Endothelial cell of umbilical vein (primary cell): ENCODE data around the gene ABLIM2. TPM values are rescaled to one million over a fixed set of nuclear protein-coding genes. Genes with fewer than 3 reads are reported as not detected.

Source experiments
- BruUV-seq: library from RNA; stranded (reverse); fragments of 400-500 nt; replicated peaks from 2 replicates; lab custom pipeline; 2021; lab: Mats Ljungman, UMichigan
- CTCF ChIA-PET: fragments of 300-600, 350-600 bp; sonication (Branson Sonifier 250); formaldehyde crosslinking; loops from one replicate; lab custom pipeline; 2021; ENCODE audit warnings: antibody characterized with exemption, inconsistent platforms; lab: Charles Lee
- POLR2A ChIA-PET: fragments of 300-600, 350-600 bp; sonication (Branson Sonifier 250); formaldehyde crosslinking; loops from one replicate; lab custom pipeline; 2021; ENCODE audit warnings: antibody characterized with exemption, inconsistent platforms; lab: Charles Lee
- DNase-seq: peaks from one replicate; pipeline ENCODE4 v3.0.0-alpha.2; 2011; ENCODE audit warnings: low read depth, low spot score
- FAIRE-seq: peaks from 2 replicates; lab custom pipeline; 2011; peaks lifted over from hg19 to GRCh38; lab: Jason Lieb, UNC
- H2AFZ ChIP-seq: 2 replicates; pipeline ENCODE4 v1.6.0; 2012; ENCODE audit warnings: low read depth, low read length, control low read depth, inconsistent platforms
- H3K27ac ChIP-seq: 2 replicates; pipeline ENCODE4 v1.5.1; 2011; ENCODE audit warnings: low read depth, mild to moderate bottlenecking, control low read depth, low read length, moderate library complexity; ENCODE audit not compliant: insufficient read depth
- H3K27me3 ChIP-seq, 2 experiments: 2 replicates each; pipeline versions ENCODE4 v1.6.0 to v1.6.1; 2011; ENCODE audit warnings: low read length in 2 of 2, mixed read lengths in 1 of 2; ENCODE audit not compliant: control insufficient read depth in 2 of 2, insufficient read depth in 2 of 2
- H3K36me3 ChIP-seq, 2 experiments: 2 replicates in 1 of 2; 3 replicates in 1 of 2; pipeline ENCODE4 v1.5.1; 2011; ENCODE audit warnings: low read length in 2 of 2, mild to moderate bottlenecking in 1 of 2, moderate library complexity in 1 of 2; ENCODE audit not compliant: control insufficient read depth in 2 of 2, insufficient read depth in 2 of 2; ENCODE audit errors: extremely low read depth in 1 of 2
- H3K4me1 ChIP-seq: 3 replicates; pipeline ENCODE4 v1.5.1; 2011; ENCODE audit warnings: mild to moderate bottlenecking, low read length; ENCODE audit not compliant: control insufficient read depth, insufficient read depth; ENCODE audit errors: extremely low read depth
- H3K4me2 ChIP-seq: 2 replicates; pipeline ENCODE4 v1.6.1; 2011; ENCODE audit warnings: low read length, control low read depth, mixed read lengths; ENCODE audit not compliant: insufficient read depth
- H3K4me3 ChIP-seq, 3 experiments: fragments of 200-600 bp in 1 of 3; sonication (generic), shearing (Covaris generic) in 1 of 3; replicated peaks in 1 of 3; 2 replicates each; pipeline ENCODE4 v1.5.1; 2011 to 2016; ENCODE audit warnings: control low read depth in 3 of 3, low read length in 3 of 3, mild to moderate bottlenecking in 2 of 3, inconsistent platforms in 1 of 3, low read depth in 1 of 3, moderate library complexity in 1 of 3; ENCODE audit not compliant: insufficient read depth in 1 of 3
- H3K79me2 ChIP-seq: 2 replicates; pipeline ENCODE4 v1.6.0; 2012; ENCODE audit warnings: low read length, inconsistent platforms; ENCODE audit not compliant: control insufficient read depth, insufficient read depth
- H3K9ac ChIP-seq: replicated peaks from 2 replicates; pipeline ENCODE3; 2011; ENCODE audit warnings: low read length, control low read depth; ENCODE audit not compliant: insufficient read depth; ENCODE audit errors: extremely low read depth
- H3K9me1 ChIP-seq: replicated peaks from 3 replicates; pipeline ENCODE4 v1.6.0; 2011; ENCODE audit warnings: mild to moderate bottlenecking, low read length; ENCODE audit not compliant: control insufficient read depth, insufficient read depth; ENCODE audit errors: extremely low read depth
- H3K9me3 ChIP-seq: replicated peaks from 2 replicates; pipeline ENCODE4 v1.5.1; 2012; ENCODE audit warnings: low read length, inconsistent platforms; ENCODE audit not compliant: control insufficient read depth, insufficient read depth
- H4K20me1 ChIP-seq: replicated peaks from 2 replicates; pipeline ENCODE3; 2011; ENCODE audit warnings: mild to moderate bottlenecking, low read length; ENCODE audit not compliant: control insufficient read depth, insufficient read depth; ENCODE audit errors: extremely low read depth
- CTCF ChIP-seq, 2 donors: IDR thresholded peaks; 1 replicate in 1 of 2; 2 replicates in 1 of 2; pipeline ENCODE4 v1.5.1; 2011; ENCODE audit warnings: low read length in 2 of 2, mild to moderate bottlenecking in 2 of 2, moderate library complexity in 2 of 2, control low read depth in 1 of 2, inconsistent platforms in 1 of 2, low read depth in 1 of 2; ENCODE audit not compliant: insufficient read depth in 1 of 2; ENCODE audit errors: extremely low read depth in 1 of 2
- EZH2 ChIP-seq: IDR thresholded peaks from 2 replicates; pipeline ENCODE4 v1.6.1; 2012; ENCODE audit warnings: borderline replicate concordance, low read depth, mild to moderate bottlenecking, moderate library complexity, low read length, inconsistent platforms; ENCODE audit not compliant: severe bottlenecking
- FOS ChIP-seq: IDR thresholded peaks from 2 replicates; pipeline ENCODE4 v1.6.1; 2011; ENCODE audit warnings: mild to moderate bottlenecking, low read length, moderate library complexity, borderline replicate concordance; ENCODE audit not compliant: insufficient read depth
- GATA2 ChIP-seq: IDR thresholded peaks from 2 replicates; pipeline ENCODE4 v1.7.0; 2011; ENCODE audit warnings: low read depth, mild to moderate bottlenecking, moderate library complexity, mixed read lengths, low read length; ENCODE audit not compliant: insufficient read length, insufficient read depth
- JUN ChIP-seq: IDR thresholded peaks from 2 replicates; pipeline ENCODE4 v1.6.1; 2011; ENCODE audit warnings: borderline replicate concordance, low read depth; ENCODE audit not compliant: insufficient read length, insufficient read depth
- MAX ChIP-seq: IDR thresholded peaks from 2 replicates; pipeline ENCODE4 v1.6.1; 2011; ENCODE audit not compliant: insufficient read depth, insufficient read length
- MYC ChIP-seq: IDR thresholded peaks from one replicate; pipeline ENCODE4 v1.6.1; 2011; ENCODE audit warnings: mild to moderate bottlenecking, low read depth, low read length
- POLR2A ChIP-seq: IDR thresholded peaks from 2 replicates; pipeline ENCODE4 v1.6.1; 2012; ENCODE audit warnings: low read depth, mild to moderate bottlenecking, control low read depth, low read length
- POLR2AphosphoS5 ChIP-seq: IDR thresholded peaks from 2 replicates; pipeline ENCODE4 v1.6.1; 2012; ENCODE audit warnings: low read depth, mild to moderate bottlenecking, control low read depth, low read length, moderate library complexity; ENCODE audit not compliant: insufficient read depth
- dilution Hi-C: fragments of 300-500 bp; cut with MboI; formaldehyde crosslinking; loops from one replicate; pipeline ENCODE4 v1.15.0; 2019; ENCODE audit warnings: low sequenced_read_pairs; ENCODE audit not compliant: extremely low pct_ligation_motif_present
- intact Hi-C: fragments of 100-400 bp; cut with micrococcal nuclease; formaldehyde crosslinking; loops from one replicate; pipeline ENCODE4 v1.10.0; 2022
- polyA plus RNA-seq, 4 experiments: library from polyadenylated mRNA; depleted of rRNA in 3 of 4; stranded (reverse) in 3 of 4; unstranded in 1 of 4; fragments of >200 nt; gene quantifications; 2 replicates each; pipeline versions ENCODE4 v1.2.1 to v1.2.3, GENCODE V29; 2011 to 2012; ENCODE audit warnings: missing spikeins in 1 of 4
- total RNA-seq: library from RNA; stranded (reverse); gene quantifications from 2 replicates; pipeline ENCODE4 v1.2.3, GENCODE V29; 2021

ABLIM2 gene
- total and polyA plus RNA-seq, 2 donors (not counting 3 experiments of a cell fraction or from before 2014, with no cell fraction given) = 0.28 to 0.66 TPM

GRCh38 chr4:8114456-8115202, 44.0 kb downstream of the ABLIM2 start:
- FAIRE-seq = no peak
- Histone ChIP-seq H3K9me3 (no peaks in the 10 kb centered on the region), H3K4me1 (no peaks in the 10 kb centered on the region), H3K4me3 (no peak overlapping the region), H3K27me3 (no peaks in the 10 kb centered on the region), H2AFZ (no peak overlapping the region), H3K36me3 (no peaks in the 10 kb centered on the region), H3K9ac (no peak overlapping the region), H3K4me2 (no peak overlapping the region), H3K27ac (no peak overlapping the region), H3K9me1 (no peaks in the 10 kb centered on the region), H4K20me1 (no peaks in the 10 kb centered on the region), H3K79me2 (no peaks in the 10 kb centered on the region)
- intact Hi-C loops = no loop called here
- TF ChIP-seq GATA2 = no peak
- TF ChIP-seq FOS = no peak
- TF ChIP-seq MAX = no peak
- no peak for TF ChIP-seq POLR2A
- no peak for TF ChIP-seq POLR2AphosphoS5
- TF ChIP-seq JUN = no peak
- TF ChIP-seq MYC = no peak
- no peak for TF ChIP-seq CTCF (IDR thresholded peaks at IDR 0.05; ENCODE audit: extremely low read depth in 1 of 2, insufficient read depth in 1 of 2, low read depth in 1 of 2, low read length in 2 of 2)
- TF ChIP-seq EZH2 = no peak
- BruUV-seq = no TSS peak
- dilution Hi-C loops = no loop called here
- POLR2A ChIA-PET = no interaction called here
- no peak for DNase-seq
- CTCF ChIA-PET = interaction anchor here (1.3 kb wide), 1 partner anchor 32 kb away, joined by 3 read pairs; no protein-coding TSS in a partner anchor
